Stimulated activated CD4-positive, alpha-beta T cell treated with anti-CD3 and anti-CD28 coated beads, Interleukin-12 subunit alpha, Interleukin-12 subunit beta, amount 100 ng/mL, for 4 hours (primary cell): ENCODE results near the gene DENND6B.
"Not testable (repeated sequence)": the region's sequence is repeated elsewhere in the genome, so short reads cannot be mapped to it uniquely, and the experiment has no call there.

ENCODE experiments used
- DNase-seq: peaks from one replicate; pipeline ENCODE4 v3.0.0-alpha.2; 2020

The DENND6B gene

DNA sequence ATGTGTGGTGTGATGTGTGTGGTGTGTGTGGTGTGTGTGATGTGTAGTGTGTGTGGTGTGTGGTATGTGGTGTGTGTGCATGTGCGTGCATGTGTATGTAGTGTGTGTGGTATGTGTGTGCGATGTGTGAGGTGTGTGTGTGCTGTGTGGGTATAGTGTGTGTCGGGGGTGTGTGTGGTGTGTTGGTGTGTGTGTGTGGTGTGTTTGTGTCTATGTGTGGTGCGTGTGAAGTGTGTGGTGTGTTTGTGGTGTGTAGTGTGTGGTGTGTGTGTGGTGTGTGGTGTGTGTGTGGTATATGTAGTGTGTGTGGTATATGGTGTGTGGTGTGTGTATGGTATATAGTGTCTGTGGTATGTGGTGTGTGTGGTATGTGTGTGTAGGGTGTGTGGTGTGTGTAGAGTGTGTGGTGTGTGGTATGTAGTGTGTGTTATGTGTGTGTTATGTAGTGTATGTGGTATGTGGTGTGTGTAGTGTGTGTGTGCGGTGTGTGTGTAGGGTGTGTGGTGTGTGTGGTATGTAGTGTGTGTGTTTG is 11.3 kb upstream of the DENND6B start:
- no peak for DNase-seq

DNA sequence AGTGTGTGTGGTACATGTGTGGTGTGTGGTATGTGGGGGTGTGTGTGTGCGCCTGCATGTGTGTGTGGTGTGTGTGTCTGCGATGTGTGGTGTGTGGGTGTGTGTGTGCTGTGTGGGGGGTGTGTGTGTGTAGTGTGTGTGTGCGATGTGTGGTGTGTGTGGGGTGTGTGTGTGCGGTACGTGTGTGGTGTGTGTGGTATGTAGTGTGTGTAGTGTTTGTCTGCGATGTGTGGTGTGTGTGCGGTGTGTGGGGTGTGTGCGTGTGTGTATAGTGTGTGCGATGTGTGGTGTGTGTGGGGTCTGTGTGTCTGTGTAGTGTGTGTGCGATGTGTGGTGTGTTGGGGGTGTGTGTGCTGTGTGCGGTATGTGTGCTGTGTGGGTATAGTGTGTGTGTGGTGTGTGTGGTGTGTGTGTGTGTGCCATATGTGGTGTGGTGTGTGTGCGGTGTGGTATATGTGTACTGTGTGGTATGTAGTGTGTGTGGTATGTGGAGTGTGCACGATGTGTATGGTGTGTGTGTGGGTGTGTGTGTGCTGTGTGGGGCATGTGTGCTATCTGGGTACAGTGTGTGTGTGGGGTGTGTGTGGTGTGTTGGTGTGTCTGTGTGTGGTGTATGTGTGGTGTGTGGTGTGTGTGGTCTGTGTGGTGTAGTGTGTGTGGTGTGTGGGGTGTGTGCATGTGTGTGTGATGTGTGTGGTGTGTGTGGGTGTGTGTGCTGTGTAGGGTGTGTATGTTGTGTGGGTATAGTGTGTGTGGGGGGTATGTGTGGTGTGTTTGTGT is 10.6 kb upstream of the DENND6B start:
- DNase-seq: no peak

DNA sequence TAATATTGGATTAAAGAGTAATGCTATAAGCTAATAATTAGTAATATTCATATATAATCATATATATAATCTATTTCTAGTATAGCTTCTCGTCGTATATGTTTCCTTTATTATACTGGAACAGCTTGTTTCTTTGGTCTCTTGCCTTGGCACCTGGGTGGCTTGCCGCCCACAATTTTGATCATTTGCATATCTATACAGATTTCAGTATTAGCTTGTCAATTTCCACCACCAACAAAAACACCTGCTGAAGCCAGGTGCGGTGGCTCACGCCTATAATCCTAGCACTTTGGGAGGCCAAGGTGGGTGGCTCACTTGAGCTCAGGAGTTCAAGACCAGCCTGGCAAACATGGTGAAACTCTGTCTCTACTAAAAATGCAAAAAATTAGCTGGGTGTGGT is 7.6 kb upstream of the DENND6B start:
- DNase-seq: not testable (repeated sequence)

DNA sequence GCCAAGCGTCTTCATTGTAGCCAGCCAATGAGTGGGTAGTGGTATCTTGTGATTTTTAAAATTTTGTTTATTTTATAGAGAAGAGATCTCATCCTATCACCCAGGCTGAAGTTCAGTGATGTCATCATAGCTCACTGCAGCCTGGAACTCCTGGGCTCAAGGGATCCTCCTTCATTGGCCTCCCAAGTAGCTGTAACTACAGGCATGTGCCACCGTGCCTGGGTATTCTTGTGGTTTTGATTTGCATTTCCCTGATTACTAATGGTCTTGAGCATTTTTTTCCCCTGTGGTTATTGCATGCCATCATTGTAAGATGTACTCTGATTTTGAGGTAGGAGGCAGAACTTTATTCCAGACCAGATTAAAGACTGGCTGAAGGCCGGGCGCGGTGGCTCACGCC is 2.4 kb upstream of the DENND6B start:
- no peak for DNase-seq

DNA sequence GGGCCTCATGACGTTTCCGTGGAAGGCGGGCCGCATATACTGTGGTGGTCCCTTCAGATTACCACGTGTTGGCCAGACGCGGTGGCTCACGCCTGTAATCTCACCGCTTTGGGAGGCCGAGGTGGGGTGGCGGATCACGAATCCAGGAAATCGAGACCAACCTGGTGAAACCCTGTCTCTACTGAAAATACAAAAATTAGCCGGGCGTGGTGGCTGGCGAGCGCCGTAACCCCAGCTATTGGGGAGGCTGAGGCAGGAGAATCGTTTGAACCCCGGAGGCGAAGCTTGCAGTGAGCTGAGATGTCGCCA is 853 bp upstream of the DENND6B start:
- no peak for DNase-seq

DNA sequence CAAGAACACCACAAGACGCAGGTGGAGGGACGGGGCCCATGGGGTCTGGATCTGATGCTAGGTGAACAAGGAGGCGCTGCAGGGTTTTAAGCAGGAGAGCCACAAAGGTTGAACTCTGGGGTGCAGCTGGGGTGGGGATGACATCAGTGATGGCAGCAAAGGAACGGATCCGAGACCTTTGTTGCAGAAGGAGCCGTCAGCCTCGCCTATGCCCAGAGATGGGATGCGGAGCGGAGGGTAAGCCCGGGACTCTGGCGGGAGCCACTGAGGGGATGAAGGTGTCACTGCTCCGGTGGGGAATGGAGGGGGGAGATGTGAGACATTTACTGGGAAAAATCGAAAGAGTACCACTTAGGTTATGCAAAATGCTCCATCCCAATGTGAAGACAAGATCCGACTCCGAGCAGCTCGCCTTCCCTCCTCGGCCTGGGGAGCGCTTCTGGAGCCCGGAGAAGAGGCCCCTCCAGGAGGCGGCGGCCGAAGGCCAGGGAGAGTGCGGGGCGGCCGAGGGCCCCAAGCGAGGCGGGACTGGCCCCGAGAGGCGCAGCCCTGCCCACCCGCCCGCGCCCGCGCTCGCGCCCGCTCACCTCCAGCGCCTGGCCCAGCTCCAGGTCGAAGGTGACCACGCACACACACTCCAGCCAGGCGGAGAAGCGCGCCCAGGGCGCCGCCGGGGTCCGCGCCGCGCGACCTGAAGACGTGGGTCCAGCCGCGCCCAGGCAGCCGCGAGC is 422 bp downstream of the DENND6B start:
- no peak for DNase-seq

DNA sequence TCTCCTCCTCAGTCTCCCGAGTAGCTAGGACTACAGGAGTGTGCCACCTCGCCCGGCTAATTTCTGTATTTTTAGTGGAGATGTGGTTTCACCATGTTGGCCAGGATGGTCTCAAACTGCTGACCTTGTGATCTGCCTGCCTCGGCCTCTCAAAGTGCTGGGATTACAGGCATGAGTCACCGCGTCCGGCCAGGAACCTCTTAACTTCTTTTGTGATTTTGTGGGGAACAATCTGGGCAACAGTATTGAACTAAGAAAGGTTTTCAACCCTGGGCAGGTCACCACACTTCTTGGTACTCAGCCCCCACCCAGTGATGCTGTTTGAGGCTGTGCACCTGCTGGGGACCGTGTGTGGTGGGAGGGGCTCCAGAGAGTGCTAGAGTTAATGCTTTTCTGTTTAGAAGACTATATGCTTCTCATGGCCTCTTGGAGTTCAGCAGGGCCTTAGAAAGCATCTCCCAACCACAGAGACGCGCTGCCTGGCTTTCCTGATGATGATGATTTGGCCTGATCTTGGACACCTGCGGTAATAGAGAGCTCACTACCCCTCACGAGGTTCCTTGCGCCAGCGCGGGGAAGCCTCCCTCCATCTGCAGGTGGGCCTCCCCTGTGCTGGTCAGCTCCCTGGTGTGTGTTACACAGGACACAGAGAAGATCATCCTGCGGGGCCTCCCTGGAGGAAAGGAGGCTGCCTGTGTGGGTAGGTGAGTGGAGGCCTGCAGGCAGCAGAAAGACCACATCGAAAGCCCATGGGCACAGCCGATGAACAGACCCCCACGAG is 1.2 kb downstream of the DENND6B start:
- DNase-seq: no peak

DNA sequence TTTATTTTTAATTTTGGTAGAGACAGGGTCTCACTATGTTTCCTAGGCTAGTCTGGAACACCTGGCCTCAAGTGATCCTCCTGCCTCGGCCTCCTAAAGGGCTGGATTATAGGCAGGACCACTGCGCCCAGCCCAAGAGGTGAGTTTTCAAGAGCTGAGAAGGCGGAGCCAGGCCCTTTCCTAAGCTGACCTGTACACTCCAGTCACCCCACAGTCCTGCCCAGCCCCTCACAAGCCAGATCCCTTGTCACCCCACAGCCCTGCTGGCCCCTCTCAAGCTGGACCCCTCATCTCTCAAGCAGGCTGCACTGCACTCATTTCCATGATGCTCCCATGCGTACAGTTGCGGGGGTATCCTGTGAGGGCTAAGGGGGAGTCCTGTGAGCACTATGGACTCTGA is 2.9 kb downstream of the DENND6B start:
- DNase-seq: no peak

DNA sequence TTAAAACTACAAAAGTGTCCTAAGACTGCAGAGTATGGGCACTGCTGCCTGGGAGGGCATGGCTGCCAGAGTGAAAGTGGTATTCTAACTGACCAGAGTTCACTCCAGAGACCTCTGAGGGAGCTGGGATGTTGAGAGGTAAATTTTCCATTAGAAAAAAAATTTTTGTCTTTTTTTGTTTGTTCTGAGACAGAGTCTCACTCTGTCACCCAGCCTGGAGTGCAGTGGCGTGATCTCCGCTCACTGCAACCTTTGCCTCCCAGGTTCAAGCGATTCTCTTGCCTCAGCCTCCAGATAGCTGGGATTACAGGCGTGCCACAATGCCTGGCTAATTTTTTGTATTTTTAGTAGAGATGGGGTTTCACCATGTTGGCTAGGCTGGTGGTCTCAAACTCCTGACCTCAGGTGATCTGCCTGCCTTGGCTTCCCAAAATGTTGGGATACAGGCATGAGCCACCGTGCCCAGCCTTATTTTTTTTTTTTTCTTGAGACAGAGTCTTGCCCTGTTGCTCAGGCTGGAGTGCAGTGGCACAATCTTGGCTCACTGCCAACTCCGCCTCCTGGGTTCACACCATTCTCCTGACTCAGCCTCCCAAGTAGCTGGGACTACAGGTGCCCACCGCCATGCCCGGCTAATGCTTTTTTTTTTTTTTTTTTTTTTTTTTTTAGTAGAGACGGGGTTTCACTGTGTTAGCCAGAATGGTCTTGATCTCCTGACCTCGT is 4.3 kb downstream of the DENND6B start:
- not testable (repeated sequence) for DNase-seq

DNA sequence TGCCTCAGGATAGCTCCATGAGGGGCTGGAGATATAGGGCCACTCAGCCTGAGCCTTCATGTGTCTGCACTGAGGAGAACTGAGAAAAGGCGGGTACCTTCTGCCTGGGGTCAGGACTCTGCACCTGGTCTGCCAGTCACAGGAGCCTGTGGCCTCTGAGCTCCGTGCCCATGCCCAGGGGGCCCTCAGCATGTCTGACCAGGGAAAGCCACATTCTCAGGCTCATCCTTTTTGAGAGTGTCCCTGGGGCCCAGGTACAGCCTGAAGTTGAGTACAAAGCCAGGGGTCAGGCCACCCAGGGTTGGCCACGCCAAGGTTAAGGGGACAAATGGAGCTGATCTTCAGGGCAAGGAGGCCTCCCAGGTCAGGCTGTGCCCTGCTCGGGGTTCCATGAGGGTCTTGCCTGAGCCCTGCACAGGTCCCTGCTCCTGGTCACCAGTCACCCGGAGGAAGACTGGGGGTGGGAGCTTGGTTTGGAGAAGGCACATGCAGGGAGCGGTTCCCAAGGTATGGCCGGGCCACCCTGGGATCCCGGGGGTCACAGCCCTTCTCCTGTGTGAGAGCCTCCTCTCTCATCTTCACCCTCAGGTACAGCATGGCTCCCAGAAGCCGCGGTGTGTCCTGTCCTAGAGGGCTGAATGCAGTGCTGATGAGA is 6.0 kb downstream of the DENND6B start:
- no peak for DNase-seq

DNA sequence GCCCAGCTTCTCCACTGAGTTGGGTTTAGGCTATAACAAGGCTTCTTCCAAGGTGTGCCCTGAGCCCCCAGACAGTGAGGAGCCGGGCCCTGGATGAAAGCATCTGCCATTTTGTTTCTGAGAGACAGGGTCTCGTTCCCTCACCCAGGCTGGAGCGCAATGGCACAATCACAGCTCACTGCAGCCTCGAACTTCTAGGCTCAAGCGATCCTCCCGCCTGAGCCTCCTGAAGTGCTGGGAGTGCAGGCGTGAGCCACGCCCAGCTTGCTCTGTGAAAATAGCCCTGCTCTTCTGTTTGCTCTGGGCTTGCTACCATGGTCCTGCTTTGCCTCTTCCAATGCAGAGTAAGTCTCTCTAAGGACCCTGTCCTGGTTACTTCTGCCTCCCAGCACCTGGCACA is 6.7 kb downstream of the DENND6B start:
- no peak for DNase-seq

DNA sequence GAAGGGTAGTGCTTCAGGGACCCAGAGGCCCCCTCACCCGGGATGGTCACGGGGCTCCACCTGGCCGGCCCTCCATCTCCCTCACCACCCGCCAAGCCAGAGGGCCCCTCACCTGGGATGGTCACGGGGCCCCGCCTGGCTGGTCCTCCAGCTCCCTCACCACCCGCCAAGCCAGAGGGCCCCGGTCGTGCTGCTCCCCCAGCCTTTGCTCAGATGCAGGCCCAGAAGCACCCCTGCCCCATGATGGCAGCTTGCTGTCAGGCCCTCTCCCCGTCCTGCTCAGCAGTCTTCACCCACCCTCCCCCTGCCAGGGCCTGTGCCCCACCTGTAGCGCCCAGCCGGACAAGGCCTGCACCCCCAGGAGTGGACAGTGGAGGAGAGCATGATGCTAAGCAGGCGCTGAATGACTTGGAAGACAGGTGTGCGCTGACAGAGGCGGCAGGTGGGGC is 7.3 kb downstream of the DENND6B start:
- no peak for DNase-seq

DNA sequence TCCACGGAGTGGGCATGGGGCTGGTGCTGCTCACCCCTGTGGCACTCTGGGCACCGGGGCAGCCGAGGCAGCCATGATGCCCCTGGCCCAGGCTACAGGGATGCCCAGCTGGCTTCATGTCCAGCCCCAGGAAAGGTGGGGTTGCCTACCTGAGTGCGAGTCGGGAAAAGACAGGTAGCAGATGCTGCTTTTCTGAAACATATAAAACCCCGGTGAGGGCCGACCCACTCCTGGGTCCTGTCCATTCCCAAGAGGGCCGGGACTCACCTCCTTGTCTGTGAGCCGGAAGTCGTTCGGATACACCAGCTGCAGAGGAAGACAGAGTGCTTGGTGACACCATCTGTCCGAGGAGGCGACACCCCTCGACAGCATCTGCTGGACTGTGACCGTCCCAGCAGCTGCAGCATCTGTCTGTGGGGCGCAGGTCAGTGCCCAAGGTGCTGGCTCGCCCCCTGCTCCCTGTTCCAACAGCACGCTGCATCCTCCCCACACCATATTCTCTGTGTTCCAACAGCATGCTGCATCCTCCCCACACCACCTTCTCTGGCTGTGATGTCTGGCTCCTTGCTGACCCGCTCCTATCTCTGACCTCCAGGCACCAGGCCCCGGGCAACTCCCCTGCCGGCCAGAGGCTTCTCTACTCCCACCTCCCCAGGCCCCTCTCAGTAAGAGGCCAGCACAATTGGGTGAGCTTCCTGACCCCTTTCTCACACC is 8.0 kb downstream of the DENND6B start:
- DNase-seq: no peak

DNA sequence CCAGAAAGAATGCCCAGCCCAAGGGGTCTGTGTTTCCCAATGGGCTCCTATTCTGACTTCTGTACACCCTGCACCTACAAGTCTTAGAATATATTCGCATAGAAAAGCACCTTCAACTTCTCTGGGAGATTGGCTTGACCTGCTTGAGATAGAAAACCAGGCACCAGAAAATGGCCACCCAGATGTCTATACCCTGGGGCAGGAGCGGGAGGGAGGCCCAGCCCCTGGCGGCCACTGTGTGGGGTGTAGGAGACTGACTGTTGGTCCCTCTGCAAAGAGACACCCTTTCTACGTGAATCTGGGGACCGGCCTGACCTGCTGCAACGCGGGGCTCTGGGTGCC is 8.5 kb downstream of the DENND6B start:
- no peak for DNase-seq

DNA sequence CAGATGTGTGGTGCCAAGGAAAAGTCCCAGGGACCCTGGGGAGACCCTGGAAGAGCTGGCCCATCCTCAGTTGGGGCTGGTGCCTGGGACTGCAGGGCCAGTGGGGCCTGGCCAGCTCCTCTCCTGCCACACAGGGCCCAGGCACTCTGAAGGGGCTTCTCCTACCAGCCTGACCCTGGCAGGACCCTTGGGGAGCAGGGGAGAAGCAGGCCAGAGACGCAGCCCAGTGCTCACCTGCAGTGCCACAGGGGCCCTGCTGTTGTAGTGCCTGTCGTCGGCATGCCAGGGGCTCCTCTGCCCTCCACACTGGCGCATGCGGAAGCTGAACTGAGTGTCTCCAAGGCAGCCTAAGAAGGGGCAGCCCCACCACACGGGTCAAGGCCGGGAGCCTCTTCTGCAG is 9.1 kb downstream of the DENND6B start:
- no peak for DNase-seq

DNA sequence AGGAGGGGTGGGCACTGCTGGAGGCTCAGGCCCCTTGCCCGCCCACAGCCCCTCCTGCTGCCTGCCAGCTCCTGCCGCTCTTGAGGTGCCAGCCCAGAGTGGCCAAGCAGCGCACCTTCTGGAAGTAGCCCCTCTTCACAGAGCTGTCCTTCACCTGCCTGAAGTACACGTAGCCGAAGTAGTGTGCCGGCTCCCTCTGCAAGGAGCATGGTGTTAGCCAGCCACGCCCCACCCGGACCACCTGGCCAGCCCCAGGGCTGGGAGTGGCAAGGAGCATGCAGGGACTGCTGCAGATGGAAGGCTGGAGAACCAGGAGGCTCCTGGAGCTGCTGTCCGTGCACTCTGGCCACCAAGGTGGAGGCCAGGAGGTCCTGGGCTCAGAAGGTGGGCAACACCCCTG is 9.6 kb downstream of the DENND6B start:
- no peak for DNase-seq

DNA sequence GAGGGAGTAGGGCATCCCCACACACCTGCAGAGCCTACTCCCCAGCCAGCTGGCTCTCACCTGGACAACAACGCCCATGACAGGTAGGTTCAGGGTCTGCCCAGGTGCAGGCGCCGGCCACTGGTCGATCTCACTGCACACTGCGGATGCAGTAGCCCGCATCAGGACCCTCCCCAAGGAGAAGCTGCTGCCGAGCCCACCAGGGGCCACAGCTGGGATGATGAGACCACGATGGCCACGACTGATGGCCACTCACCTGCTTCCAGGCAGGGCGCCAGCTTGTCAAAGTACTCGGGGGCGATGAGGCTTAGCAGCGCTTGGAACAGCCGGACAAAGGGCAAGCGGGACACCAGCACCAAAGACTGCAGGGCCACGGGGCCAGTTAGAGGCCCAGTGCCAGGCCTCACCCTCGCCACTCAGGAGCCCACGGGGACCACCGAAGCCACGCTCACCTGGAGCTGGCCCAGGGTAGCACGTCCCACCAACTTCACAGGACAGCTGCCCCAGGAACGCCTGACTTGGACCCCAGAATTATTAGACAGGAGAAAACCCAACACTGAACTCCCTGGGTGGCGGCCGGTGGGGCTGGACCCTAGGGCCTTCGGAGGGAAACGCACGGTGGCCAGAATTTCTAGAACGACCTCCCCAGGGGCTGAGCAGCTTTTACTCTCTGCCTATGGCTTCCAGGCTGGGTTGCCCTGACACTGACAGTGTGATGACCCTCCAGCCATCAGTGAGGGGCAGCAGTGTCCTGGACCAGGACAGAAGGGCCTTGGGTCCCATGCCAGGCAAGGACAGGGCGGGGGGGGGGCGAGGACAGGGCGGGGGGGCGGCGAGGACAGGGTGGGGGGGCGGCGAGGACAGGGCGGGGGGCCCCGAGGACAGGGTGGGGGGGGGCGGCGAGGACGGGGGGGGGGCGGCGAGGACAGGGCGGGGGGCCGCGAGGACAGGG is 10.4 kb downstream of the DENND6B start:
- DNase-seq: no peak

DNA sequence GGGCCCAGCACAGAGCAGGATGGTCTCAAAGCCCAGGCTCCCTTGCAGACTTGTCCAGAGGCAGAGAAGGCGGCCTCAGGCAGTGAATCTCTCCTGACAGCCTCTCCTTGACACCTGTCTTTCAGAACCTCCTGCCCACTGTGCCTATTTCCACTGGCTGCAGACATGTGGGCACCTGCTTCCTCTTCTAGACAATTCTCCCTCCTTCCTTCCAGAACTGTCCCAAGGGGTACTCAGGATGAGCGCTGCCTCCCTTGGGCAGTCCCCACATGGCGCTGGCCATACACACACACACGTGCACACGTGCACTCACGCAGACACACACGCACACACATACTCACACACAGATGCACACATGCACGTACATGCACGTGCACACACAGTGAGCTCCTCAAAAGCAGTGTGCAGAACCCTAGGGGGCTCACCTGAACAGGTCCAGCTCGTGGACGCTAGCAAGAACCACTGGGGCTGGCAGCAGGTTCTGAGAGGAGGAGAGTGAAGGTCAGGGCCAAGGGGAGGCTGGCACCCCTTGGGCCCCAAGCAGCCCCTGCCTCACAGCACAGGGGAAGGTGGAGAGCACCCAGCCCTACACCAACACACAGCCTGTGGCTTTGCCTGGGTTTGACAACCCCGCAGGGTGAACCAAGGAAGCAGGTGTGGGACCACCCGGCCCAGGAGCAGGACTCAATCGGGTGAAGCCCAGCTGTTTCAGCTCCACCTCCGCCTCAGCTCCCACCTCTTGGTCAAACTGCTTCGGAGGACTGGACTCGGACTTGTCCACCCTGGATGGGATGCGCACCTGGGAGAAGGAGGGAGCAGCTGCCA is 11.3 kb downstream of the DENND6B start:
- no peak for DNase-seq

DNA sequence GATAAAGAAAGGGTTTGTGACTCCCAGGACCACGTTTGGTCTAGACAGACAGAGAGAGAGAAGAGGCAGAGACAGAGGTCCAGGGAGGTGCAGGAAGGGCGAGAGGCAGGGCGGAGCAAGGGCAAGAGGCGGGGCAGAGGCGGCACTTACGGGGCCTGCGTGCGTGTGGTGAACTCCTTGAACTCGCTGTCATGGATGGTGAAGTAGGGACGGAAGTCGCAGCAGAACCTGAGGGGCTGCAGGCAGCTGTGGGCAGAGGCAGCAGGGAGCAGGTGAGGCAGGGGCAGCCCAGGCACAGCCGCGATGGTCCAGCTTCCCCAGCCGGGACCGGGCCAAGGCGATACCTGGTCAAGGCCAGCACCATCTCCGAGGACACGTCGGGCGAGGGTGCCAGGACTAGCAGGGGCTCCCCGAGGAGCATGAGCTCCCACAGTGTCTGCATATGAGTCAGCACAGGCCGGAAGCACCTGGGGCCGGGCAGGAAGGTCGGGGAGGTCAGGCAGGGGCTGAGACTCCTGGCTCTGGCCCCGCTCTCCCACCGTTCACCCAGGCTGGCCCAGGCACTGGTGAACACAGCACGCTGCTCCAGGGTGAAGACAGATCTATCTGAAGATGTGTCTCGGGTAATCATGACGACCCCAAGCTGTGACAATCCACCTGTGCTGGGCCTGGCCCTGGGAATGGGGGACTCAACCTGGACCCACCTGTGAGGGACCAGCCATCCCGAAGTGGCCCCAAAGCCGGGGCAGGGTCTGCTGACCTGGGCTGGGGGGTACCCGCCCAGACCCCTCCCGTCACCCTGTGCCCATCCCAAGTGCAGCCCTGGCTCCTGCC is 12.1 kb downstream of the DENND6B start:
- DNase-seq: peak; percentile 72
